ENCODE measurements around the gene SCMH1.

The SCMH1 gene

DNA sequence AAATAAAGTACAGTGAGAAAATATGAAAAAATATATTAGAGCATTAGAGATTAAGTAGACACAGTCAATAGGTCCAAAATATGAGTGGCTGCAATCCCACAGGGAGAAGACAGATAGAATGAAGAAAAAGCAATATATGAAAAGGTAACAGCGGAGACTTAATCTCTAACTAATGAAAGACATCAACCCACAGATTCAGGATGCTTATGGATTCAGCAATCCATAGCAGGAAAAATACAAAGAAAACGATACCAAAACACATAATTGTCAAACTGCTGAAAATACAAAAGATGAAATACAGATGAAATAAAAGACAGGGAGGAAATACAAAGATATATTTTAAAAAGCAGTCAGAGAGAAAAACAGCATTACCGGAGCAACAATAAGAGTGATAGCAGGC, 163.9 kb downstream of the SCMH1 start:
- DNase-seq, result no peak

DNA sequence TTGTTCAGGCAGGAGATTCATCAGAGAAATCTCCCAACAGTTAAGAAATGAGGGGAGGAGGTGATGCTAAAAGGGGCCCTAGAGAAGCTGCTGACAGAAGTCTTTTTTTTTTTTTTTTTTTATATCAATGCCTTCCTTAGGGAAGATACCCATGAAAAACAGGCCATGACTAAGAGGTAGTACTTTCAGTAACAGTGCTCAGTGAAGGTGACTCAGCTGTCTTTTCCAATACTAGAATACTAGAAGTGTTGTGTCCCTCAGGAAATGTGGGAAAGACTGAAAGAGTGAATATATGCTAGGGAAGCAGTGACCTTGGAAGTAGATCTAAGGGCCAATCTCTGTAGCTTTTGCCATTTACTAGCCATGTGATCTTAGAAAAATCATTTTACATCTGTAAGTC, 168.1 kb downstream of the SCMH1 start:
- no peak for DNase-seq

DNA sequence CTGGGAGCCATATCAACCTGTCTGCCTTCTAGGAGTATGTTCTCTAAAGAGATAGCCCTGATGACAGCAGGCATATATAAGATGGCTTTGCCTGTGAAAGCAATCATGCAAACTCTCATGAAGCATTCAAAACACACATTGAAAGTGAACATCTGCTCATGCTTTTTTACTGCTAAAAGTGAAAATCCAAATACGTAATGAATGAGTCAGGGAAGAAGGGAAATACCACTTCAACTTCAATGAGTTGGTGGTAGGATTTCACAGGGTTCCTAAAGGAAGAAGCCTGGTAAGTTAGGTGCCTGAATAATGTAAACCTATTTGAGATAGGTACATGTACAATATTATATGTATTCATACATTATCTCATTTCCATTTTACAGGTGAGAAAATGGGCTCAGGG, 170.1 kb downstream of the SCMH1 start:
- no peak for DNase-seq

DNA sequence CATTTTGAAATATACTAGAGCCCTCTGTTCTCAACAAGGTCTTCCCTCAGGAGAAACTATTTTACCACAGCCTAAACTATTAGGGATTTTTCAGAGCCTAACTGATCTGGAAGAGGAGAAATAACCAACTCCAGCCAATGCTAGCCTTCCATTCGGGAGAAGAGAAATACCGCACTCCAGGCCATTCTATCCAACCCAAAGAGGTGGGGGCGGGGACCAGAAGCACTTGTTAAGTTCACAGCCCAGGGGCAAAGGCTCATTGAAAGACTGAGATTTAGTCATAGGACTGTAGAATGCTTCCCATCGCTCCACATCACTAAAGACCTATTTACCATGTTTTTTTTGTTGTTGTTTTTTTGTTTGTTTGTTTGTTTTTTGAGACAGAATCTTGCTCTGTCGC, 185.2 kb downstream of the SCMH1 start:
- no peak for DNase-seq

DNA sequence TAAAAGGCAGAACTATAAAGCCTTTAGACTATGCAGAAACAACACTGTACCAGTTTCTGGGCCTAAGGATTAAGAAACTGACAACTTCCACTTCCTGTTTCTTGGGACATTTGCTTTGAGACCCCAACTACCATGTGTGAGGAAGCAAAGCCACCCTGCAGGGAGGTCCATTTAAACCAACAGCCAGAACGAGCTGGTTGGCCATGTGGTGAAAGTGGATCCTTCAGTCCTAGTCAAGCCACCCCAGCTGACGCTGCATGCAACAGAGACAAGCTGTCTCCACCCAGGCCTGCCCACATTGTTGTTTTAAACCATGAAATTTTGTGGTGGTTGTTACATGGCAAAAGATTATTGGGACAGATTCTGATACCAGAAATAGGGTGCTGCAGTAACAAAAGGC, 188.8 kb downstream of the SCMH1 start:
- no peak for DNase-seq

DNA sequence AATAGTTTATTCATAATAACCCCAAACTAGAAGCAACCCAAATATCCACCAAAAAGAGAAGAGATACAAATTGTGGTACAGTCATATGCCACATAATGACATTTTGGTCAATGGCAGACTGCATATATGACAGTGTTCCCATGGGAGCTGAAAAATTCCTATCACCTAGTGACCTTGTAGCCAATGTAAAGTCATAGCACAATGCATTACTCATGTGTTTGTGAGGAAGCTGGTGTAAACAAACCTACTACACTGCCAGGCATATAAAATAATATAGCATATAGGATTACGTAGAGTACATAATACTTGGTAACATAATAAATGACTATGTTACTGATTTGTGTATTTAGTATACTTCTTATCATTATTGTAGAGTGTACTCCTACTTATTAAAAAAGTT, 191.1 kb downstream of the SCMH1 start:
- DNase-seq, result no peak

DNA sequence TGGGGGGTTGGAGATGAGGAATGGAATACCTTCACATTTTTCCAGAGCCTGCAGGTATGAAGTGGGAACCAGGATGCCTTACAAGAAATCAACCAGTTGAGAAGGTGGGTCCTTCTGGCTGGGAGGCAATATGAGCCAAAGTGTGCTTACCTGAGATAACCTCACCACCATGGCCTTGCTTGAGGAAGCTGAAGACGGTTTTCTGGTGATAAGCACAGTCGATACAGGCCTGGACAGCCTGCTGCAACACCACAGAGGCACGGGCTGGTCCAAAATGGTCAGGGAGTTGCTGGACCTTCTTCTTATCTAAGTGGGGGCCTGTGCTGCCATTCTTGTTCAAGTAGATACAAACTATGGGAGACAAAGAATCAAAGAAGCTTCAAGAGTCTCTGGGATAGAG, 193.6 kb downstream of the SCMH1 start:
- no peak for DNase-seq

DNA sequence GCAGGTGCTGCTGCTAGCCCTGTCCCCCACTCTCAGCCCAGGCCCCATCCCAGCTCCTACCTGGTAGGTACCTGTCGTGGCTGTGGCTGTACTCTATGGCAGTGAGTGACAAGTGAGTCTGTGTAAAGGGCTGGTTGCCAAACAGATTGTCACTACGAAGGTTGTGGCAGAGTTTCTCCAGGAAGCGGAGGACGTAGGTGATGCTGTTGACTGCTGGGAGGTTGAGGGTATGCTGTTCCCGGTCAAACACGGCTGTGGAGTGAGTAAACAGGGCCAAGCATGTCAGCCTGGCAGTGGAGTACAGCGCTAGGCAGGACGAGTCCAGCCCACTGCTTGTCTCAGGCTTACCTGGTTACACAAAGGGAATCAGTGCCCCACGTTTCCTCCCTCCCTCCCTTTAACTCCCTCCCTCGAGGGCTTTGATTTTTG, 195.7 kb downstream of the SCMH1 start:
- DNase-seq, result no peak

DNA sequence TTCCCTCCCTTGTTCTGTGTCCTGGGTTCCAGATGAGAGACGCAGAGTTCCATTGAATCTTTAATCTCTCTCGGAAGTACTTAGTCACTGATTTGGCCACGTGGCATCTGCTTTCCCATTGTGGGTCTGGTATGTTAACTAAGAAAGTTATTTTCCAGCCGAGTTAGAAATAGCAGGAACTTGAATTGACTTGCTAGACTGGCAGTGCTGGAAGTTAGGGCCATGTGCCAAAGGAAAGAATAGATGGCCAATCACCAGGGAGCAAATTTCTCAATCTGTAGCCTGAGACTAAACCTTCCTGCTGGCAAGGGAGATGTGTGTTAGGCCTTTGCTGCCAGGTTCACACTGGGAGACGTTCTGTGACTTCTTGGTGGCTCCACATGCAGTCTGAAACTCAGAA, 196.4 kb downstream of the SCMH1 start:
- DNase-seq, result no peak

DNA sequence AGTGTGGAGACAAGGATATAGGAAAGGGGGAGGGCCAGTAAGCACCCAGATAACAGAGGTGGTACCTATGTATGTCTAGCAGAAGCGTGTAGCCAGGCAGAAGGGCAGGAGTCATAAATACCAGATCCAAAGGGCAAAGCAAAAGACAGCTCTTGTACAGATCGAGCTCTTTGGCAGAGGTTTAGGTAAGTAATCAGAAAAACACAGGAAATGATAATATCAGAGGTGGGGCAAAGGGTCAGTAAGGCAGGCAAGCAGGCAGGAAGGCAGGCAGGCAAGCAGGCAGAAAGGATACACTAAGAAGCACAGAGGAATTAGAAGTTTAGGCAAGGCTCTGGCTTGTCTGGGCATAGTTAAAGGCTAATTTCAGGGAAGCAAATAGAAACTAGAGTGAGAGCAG, 197.9 kb downstream of the SCMH1 start:
- DNase-seq, result no peak

DNA sequence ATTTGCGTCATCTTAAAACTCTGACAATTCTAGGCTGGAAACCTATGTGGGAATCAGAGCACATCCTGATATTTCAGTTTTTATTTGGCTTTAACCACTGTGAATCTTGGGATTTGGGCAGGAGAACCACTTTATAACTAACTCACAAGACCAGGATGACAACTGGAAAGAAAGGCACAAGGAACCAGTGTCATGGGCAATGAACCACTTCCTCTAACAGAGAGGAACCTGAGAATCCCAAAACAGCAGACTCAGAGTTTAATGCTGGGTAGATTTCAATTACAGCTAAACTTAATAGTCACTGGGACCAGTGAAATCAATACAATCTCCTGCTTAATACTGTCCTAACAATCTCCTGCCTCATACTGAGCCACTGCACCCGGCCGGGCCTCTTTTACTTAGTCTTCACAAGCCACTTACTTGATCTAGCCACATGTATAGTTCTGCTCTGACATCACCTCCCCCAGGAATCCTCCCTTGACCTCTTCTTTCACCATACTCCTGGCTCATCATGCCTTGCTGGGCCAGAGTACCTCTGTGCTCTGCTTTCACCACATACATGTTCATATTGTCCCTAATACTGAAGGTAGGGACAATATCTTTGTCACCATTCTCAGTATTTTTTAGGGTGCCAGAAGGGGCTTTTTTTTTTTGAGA, 200.4 kb downstream of the SCMH1 start:
- DNase-seq, result no peak

DNA sequence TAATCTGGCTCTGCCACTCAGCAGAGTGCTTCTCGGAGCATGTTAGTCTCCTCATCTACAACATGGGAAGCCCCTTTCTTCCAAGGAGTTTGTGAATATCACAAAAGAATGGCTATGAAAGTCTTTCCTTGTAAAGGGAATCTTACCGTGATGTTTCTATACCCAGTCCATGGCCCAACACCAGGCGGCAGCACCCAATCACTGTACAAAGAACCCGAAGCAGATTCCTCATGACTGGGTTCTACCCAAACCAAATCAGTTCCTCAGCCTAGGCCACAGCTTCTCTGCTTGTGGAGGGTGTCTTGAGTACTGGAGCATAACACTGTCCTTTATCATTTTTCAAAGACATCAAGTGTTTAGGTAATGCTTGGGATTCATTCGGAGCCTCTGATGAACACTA, 204.0 kb downstream of the SCMH1 start:
- DNase-seq, result no peak

DNA sequence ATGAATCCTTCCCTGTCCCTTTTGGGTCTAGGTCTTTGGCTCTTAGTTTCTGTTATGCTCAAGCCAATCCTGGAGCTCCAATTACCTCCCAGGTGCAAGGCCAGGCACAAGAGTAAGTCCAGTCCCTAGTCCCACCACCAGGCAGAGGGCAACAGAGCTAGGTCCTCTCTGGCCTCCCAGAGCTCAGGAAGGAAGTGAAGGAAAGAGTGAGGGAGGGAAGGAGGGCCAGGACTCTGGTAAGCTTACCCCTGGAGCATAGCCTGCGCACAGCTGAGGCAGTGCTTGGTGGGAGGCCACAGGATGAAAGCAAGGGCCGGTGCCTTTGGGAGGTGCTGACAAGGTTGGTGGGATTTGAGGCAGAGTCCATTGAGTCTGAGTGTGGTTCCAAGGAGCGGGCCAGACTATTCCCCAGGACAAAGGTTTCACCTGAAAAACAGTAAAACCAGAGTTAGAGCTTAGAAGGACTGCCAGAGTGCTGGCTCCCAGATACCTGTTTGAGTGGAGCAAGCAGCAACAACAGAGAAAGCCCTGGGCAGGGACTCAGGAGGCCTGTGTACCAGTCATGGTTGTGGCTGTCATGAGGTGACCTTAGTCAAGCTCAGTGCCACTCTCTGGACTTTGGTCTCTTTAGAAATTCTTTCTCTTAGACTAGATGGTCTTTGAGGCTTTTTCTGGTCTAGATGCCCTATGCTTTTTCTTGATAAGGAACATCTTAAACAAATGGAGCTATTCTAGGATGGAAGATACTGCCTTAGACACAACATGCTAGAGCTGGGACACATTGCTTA, 204.8 kb downstream of the SCMH1 start:
- DNase-seq, result no peak

DNA sequence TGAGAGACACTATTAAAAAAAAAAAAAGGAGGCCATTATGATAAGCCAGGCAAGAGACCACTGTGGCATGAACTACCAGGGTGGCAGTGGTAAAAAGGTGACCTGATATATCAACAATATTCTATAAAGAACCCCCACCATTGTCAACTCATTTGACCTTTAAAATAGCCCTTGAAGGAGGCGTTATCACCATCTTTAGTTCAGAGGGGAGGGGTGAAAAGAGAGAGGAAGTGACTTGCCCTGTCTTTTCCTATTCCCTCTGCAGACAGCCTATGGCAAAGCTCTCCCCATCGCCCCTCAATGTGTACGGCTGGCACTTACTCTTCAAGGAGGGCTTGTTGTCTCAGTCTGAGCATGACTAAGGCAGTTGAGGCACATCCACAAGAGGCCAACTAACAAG, 208.8 kb downstream of the SCMH1 start:
- no peak for DNase-seq

DNA sequence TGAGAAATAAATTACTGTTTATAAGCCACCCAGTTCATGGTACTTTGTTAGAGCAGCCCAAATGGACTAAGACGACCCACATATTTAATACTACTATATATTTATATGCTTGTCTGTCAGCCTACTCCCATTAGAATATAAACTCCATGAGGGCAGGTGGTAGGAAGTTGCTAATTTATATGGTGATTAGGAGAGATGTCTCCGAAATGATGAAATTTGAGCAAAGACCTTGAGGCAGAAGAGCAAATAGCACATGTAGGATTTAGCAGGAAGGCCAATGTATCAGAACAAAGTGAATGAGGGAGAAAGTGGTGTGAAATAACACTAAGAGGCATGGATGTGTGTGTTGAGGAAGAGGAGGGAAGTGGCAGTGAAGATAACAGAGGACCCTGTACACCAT, 210.0 kb downstream of the SCMH1 start:
- DNase-seq, result no peak

DNA sequence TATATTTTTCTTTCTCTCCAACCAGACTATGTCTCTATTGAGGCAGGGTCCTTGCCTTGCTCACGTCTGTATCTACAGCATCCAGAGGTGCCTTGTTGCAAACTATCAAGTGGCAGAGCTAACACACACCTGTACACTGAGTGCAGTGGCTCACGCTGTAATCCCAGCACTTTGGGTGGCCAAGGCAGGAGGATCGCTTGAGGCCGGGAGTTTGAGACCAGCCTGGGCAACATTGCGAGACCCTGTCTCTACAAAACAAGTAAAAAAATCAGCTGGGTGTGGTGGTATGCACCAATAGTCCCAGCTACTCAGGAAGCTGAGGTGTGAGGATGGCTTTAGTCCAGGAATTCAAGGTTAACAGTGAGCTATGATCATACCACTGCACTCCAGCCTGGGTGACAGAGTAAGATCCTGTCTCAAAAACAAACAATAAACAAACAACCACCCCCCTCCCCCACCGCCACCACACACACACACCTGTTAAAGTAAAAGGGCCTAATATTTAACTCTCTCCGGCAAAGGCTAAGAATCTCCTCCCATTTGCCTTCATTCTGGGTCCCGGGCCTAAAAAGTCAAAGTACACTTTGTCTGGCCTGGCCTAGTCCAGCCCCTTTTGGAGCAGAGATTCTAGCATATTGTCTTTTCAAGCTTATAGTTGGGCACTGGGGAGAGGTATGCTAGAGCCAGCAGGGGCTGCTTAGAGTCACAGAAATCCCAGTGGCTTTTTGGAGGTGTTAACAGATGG, 211.1 kb downstream of the SCMH1 start:
- no peak for DNase-seq

DNA sequence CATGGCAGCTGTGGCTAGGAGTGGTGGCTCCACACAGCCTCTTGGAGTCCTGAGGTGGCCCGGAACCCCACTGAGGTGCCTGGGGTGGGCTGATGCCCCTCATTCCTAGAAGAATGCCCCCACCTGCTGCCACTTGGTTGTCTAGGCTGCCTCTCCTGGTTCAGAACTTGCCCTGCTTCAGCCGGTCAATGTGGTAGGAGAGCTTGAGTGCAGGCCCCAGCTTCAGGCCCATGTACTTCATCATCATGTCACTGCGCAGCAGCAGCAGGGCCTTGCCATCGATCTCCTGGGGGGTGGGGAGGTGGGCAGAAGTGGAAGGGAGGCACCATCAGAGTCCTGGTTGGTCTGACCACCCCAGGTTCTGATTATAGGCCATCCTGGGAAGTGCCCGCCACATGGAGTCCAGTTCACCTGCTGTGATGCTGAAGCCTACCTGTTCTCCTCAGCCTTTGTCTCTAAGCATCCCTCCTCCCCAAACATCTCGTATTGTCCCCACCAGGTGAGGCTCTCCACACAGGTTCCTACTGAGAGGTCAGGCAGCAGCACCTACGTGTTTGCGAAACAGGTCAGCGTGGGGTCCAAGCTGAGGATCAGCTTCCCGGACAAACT, 214.0 kb downstream of the SCMH1 start:
- DNase-seq, result no peak

DNA sequence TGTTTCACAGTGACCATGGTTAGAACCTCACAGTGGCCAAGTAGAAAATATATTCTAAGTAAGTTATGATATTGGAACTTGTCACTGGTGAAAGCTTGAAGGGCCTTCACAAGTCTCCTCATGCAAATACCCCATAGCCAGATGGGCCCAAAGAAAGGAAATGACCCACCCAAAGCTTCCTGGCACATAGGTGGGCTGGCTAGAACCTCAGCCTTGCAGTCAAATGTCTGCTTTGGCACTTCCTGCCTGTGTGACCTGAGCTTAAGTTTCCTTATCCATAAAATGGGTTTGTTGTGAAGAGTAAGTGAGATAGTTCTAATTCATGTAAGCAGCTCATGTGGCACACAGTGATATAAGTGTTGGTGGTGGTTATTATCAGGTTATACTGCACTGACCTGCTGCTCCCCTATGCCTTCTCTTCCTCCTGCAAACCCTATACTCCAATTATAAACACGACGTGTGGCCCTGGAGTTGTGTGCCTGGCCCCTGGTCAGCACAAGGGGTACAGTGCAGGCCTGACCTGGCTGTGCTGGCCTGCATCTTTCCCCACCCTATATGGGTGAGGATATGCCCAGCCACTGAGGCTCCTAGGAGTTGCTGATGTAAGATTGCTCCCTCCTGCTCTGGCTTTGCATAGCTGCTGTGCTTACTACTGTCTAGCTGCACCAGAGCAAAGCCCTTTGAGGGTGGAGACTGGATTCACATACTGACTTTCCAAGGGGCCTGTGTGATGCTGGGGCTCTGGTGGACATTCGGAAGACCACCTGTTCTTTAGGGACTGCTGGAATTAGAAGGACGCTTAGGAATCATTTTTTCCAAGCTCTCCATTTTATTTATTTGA, 215.9 kb downstream of the SCMH1 start:
- DNase-seq, result no peak

DNA sequence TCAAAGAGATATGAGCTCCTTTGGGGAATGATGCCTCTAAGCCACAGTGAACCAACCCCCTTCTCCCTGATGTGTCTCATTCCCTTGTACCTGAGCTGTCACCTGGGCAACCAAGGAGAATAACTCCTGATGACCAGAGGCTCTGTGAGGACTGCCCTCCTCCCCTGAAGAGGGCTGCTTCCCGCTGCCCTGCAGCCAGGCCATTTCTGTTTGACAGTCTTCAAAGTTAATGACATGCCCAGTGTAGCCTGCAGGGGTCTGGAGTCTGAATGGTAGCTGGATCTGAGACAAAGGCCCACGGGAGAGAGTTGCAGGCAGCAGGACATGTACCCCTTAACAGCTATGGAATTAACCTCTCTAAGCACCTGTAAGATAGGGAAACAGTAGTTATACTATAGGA, 217.2 kb downstream of the SCMH1 start:
- DNase-seq, result no peak

DNA sequence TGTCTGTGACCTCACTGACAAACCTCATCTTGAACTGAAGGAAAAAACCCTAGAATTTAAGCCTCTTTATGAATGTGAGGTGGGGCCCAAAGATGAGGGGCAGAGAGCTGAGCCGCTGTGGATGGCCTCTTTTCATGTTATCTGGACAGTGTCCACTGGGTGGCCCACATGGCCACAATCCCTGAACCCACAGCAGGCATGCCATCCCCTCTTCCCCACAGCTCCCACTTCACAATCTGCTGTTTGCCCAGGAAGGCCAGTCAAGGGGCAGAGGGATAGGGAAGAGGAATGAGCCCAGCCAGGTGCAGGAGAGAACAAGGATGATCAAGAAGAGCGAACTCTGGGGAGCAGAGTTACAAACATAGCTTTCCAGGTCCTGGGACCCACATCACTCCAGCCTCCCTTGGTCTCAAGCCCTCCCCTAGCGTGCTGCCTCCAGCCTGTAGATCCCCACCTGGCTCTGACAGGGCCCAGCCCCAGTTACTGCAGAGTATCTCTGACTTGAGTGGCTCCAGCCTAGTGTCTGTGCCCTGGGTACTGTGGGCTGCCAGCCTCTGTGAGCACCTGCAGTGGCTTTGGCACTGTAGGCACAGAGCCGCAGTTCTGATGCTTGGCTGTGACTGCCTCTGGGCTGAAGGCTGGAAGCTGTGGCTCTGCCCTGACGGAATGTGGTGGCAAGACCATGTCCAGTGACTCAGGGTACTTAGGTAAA, 218.7 kb downstream of the SCMH1 start:
- DNase-seq, result no peak

DNA sequence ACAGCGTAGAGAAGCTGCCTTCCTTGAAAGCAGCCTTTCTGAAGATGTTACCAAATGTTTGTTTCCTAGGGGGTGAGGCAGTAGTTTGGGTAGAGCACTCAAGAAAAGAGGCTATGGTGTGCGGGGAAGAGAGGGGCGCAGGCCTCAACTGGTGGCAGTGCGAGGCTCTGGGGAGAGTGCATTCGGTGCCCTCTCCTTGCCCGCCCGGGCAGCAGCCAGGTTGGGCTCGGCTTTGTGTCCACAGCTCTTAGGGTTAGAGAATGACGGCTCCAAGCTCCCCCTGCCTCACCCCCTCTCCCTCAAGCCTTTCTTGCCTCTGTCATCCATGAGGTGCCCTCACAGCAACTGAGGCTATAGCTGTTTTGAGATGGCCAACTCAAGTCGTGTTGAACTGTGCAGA, 219.7 kb downstream of the SCMH1 start:
- no peak for DNase-seq
